Rectal smooth muscle tissue (tissue), 1 donor: ENCODE measurements around the gene SH3TC1.
A peak's percentile ranks its signal among the peaks of the same experiment; 100 is the strongest.

Experiments
- H3K27ac ChIP-seq: one replicate; pipeline ENCODE4 v1.7.0; 2013; ENCODE audit warnings: low read depth, low read length, inconsistent platforms
- H3K27me3 ChIP-seq: one replicate; pipeline ENCODE4 v1.7.0; 2013; ENCODE audit warnings: low read length; ENCODE audit not compliant: control insufficient read depth, insufficient read depth
- H3K36me3 ChIP-seq: one replicate; pipeline ENCODE4 v1.7.0; 2013; ENCODE audit warnings: low read length; ENCODE audit not compliant: control insufficient read depth, insufficient read depth
- H3K4me1 ChIP-seq: one replicate; pipeline ENCODE4 v1.7.0; 2013; ENCODE audit warnings: low read length; ENCODE audit not compliant: control insufficient read depth, insufficient read depth
- H3K4me3 ChIP-seq: one replicate; pipeline ENCODE4 v1.7.0; 2013; ENCODE audit warnings: low read length
- H3K9ac ChIP-seq: one replicate; pipeline ENCODE4 v1.7.0; 2013; ENCODE audit warnings: low read length

The SH3TC1 gene

DNA sequence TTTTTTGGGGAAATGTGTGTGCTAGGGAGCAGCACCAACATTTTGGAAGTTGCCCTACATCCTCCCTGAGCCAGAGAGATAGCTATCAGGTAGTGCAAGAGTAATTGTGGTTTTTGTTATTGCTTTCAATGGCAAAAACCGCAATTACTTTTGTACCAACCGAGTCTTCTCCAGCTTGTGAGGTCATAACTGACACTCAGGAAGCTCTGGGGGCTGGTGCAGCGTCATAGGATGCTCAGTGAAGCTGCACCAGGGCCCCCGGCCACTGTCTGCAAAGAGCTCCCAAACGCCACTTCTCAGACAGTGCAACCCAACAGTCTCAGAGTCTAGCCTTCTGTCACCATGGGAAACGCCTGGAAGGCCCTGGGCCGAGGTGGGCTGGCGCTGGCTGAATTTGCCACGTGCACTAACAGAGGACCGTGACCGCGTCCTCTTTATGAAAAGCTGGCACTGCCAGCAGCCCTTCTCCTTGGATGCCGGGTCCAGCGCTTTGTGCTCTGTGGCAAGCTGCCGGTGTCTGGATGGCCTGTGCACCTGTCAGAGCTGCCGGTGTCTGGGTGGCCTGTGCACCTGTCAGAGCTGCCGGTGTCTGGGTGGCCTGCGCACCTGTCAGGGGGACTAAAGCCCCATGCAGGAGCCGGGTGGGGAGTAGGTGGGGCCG is 19.4 kb downstream of the SH3TC1 start:
- Histone ChIP-seq H3K36me3 (peaks cover 6% of the 10 kb centered on the region), H3K4me1 (no peaks in the 10 kb centered on the region), H3K9ac (no peak overlapping the region), H3K27me3 (no peaks in the 10 kb centered on the region), H3K4me3 (no peak overlapping the region), H3K27ac (no peak overlapping the region)

DNA sequence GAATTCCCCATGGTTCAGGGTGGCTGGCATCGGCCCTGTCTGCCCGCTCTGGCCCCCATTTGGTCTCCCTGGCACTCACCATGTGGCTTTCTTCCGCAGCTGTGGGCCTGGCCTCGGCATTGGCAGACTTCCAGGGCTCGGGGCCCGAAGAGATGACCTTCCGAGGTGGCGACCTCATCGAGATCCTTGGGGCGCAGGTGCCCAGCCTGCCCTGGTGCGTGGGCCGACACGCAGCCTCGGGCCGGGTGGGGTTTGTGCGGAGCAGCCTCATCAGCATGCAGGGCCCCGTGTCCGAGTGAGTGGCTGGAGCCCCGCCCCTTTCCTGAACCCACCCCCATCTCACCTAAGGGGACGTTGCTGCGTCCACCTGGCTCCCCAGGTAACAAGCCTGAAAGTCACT is 20.1 kb downstream of the SH3TC1 start:
- no peaks in the 10 kb centered on the region for H3K27me3 ChIP-seq
- no peaks in the 10 kb centered on the region for H3K4me1 ChIP-seq
- no peak overlapping the region for H3K9ac ChIP-seq
- no peak overlapping the region for H3K4me3 ChIP-seq
- no peak overlapping the region for H3K27ac ChIP-seq
- peaks cover 10% of the 10 kb centered on the region for H3K36me3 ChIP-seq

DNA sequence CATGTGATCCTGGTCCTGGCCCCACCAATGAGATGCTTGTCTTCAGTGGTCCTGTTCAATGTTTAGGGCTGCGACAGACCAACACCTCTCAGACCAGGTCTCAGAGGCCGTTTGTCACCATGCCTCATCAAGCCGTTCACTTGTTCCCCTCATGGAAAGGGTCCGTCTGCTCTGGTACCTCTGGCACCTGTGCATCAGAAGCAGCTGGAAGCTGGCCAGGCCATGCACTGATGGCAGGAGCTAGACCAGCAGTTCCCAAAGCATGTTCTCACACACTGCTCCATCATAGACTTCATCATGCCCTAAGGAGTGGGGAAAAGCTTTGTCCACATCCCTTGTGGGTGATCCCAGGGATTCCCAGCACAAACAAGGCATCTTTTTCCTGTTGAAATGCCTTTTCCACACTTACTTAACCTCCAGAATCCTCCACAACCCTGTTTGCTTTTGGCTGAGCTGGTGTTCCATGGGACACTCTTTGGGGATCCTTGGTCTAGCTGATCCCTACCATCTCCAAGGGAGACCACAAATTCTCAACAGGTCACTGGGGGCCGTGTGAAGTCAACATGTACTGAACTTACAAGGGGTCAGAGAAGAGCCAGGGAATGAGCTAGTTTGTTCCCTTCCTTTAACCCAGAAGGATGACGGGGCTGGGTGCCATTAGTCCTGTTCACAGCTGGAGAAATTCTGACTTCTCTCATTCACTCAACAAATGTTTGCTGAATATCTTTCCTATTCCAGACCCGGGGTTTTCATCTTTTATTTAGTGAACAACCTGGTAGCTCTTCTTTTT is 21.8 kb downstream of the SH3TC1 start:
- Histone ChIP-seq H3K9ac (no peak overlapping the region), H3K36me3 (peaks cover 12% of the 10 kb centered on the region), H3K27ac (no peak overlapping the region)

DNA sequence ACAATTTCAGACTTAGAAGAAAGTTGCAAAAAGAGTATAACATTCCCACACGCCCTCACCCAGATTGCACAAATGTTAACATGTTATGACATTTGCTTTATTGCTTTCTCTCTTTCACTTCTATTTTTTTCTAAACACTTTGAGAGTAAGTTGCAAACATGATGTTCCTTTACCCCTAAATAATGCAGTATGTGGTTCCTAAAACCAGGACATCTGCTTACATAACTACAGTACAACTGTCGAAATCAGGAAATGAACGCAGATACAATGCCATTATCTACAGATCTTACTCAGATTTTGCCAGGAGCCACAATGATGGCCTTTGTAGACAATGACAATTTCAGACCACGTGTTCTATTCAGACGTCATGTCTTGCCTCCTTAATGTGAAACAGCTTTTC is 22.4 kb downstream of the SH3TC1 start:
- H3K27ac ChIP-seq, result no peak overlapping the region
- no peak overlapping the region for H3K4me3 ChIP-seq
- no peaks in the 10 kb centered on the region for H3K27me3 ChIP-seq
- no peaks in the 10 kb centered on the region for H3K4me1 ChIP-seq
- peaks cover 12% of the 10 kb centered on the region for H3K36me3 ChIP-seq
- no peak overlapping the region for H3K9ac ChIP-seq

More for the DNA sequence above, 21.8 kb downstream of the SH3TC1 start:
- no peak overlapping the region for H3K4me3 ChIP-seq
- no peaks in the 10 kb centered on the region for H3K27me3 ChIP-seq
- H3K4me1 ChIP-seq, result no peaks in the 10 kb centered on the region

DNA sequence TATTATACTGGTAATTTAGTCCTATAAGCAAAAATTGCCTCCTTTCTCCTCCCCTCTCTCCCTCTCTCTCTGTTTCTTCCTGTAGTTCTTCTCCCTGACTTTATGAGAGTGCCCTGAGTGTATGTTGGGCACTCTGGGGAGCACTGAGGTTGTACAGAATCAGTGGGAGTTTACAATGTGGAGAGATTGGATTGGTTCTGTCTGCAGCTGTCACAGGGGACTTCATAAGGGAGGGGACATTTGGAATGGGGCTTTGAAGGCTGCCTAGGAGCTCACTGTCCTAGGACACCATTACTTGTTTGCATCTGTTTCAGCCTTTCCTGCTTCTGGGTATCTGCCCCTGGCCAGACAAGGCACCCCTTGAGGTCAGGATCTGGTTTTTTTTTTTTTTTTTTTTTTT is 22.9 kb downstream of the SH3TC1 start:
- H3K4me3 ChIP-seq, result no peak overlapping the region
- H3K36me3 ChIP-seq, result peaks cover 12% of the 10 kb centered on the region
- H3K9ac ChIP-seq, result no peak overlapping the region
- no peaks in the 10 kb centered on the region for H3K27me3 ChIP-seq
- peak overlapping the region; percentile 17 for H3K27ac ChIP-seq
- no peaks in the 10 kb centered on the region for H3K4me1 ChIP-seq

GRCh38 chr4:8222609-8223388 is 23.7 kb downstream of the SH3TC1 start:
- Histone ChIP-seq H3K9ac (no peak overlapping the region), H3K4me1 (no peaks in the 10 kb centered on the region), H3K4me3 (no peak overlapping the region), H3K27me3 (no peaks in the 10 kb centered on the region), H3K27ac (no peak overlapping the region), H3K36me3 (peaks cover 12% of the 10 kb centered on the region)

DNA sequence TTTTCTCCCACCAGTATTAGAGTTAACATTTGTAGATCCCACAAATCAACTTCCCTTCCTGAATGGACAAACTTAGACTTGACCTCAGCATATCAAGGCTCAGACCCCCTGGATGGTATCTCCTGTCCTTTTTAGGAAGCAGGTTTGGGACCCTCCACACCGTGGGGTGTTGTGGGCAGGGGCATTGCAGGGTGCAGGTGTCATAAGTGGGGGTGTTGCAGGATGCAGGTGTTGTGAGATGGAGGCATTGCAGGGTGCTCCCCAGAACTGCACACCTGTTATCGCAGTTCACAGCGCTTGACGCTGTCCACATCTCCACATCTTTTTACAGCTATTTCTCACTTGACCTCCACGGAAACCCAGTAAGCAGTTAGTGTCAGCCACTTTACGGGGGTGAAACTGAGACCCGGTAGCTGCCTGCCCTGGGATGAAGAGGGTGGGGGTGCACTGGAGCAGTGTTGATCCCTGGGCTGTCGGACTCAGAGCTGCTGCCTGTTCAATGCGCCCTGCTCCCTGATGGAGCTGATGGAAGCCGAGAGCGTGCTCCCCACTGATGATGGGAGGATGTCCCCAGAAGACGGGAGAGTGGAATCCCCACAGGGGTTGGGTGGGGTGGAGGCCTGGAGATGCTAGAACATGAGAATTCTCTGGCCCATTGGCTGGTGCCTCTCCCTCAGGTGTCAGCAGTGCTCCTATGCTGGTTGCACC is 25.3 kb downstream of the SH3TC1 start:
- Histone ChIP-seq H3K4me1 (peaks cover 4% of the 10 kb centered on the region), H3K27me3 (no peaks in the 10 kb centered on the region), H3K36me3 (peaks cover 12% of the 10 kb centered on the region), H3K27ac (no peak overlapping the region), H3K4me3 (no peak overlapping the region), H3K9ac (no peak overlapping the region)

GRCh38 chr4:8224975-8225625 is 26.0 kb downstream of the SH3TC1 start:
- no peak overlapping the region for H3K4me3 ChIP-seq
- H3K27ac ChIP-seq, result no peak overlapping the region
- H3K9ac ChIP-seq, result no peak overlapping the region
- H3K4me1 ChIP-seq, result peaks cover 4% of the 10 kb centered on the region
- peaks cover 12% of the 10 kb centered on the region for H3K36me3 ChIP-seq
- H3K27me3 ChIP-seq, result no peaks in the 10 kb centered on the region

DNA sequence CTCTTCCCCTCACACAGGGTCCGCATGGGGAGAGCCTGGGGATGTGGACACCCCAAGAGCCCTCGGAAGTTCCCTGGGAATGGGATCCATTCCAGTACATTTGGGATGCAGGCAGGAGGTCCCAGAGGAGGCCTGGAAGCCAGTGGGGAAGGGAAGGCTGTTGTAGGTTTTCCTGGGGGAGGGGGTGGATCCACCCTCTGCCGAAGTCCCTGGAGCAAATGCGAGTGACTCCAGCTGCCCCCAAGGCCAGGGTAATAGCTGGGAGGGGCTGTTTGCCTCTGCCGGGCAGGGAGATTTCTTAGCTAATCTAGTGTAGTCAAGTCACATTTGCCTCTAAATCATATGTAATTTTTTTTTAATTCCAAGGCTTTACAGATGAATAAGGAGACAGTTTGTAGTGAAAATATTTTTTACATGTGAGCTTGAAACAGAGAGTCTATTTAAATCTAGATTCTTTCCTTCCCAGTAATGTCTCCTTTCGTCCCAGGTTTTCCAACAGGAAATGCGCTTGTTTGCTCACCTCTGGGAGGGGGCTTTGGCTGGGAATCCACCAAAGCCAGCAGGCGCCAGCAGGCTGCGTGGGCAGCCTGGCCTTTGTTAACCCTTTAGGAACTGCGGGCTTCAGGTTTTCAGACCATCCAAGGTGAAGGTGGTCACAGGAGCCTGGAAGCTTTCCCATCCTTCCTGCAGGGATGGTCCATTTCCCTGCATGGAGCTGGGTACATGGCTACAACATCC is 26.8 kb downstream of the SH3TC1 start:
- Histone ChIP-seq H3K27me3 (no peaks in the 10 kb centered on the region), H3K27ac (no peak overlapping the region), H3K9ac (no peak overlapping the region), H3K36me3 (peaks cover 12% of the 10 kb centered on the region), H3K4me1 (peaks cover 4% of the 10 kb centered on the region), H3K4me3 (no peak overlapping the region)

DNA sequence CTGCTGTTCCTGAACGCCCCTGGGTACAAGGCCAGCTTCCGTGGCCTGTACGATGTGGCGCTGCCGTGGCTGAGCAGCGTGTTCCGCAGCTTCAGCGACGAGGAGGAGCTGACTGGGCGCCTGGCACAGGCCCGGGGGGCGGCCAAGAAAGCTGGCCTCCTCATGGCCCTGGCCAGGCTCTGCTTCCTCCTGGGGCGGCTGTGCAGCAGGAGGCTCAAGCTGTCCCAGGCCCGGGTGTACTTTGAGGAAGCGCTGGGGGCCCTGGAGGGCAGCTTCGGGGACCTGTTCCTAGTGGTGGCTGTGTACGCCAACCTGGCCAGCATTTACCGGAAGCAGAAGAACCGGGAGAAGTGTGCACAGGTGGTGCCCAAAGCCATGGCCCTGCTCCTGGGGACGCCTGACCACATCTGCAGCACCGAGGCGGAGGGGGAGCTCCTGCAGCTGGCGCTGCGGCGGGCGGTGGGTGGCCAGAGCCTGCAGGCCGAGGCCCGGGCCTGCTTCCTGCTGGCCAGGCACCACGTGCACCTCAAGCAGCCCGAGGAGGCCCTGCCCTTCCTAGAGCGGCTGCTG is 28.2 kb downstream of the SH3TC1 start:
- peaks cover 12% of the 10 kb centered on the region for H3K36me3 ChIP-seq
- H3K27ac ChIP-seq, result no peak overlapping the region

GRCh38 chr4:8227771-8228318 is 28.8 kb downstream of the SH3TC1 start:
- Histone ChIP-seq H3K4me3 (no peak overlapping the region), H3K27ac (no peak overlapping the region), H3K9ac (no peak overlapping the region), H3K36me3 (peaks cover 11% of the 10 kb centered on the region), H3K4me1 (peaks cover 4% of the 10 kb centered on the region), H3K27me3 (no peaks in the 10 kb centered on the region)

More for the DNA sequence above, 28.2 kb downstream of the SH3TC1 start:
- Histone ChIP-seq H3K27me3 (no peaks in the 10 kb centered on the region), H3K9ac (no peak overlapping the region), H3K4me3 (no peak overlapping the region), H3K4me1 (peaks cover 4% of the 10 kb centered on the region)
